Esophagus squamous epithelium (tissue), 5 donors: ENCODE results near the gene HMGCL. TPM values are rescaled to one million over a fixed set of nuclear protein-coding genes. Genes with fewer than 3 reads are reported as not detected.

Experiments
- DNase-seq: peaks from one replicate; lab custom pipeline; 2025; lab: John Stamatoyannopoulos, UW
- H3K27ac ChIP-seq, 4 donors: fragments of 200-600 bp; sonication (generic); one replicate each; pipeline ENCODE4 v1.5.1; 2016 to 2019; ENCODE audit warnings: mild to moderate bottlenecking in 1 of 4
- H3K27me3 ChIP-seq, 4 donors: fragments of 200-600 bp; sonication (generic); 1 replicate in 3 of 4; 2 replicates in 1 of 4; pipeline versions ENCODE4 v1.5.1 to v1.6.0; 2017 to 2021; ENCODE audit warnings: antibody characterized with exemption in 1 of 4
- H3K36me3 ChIP-seq, 3 donors: fragments of 200-600 bp; sonication (generic); one replicate each; pipeline ENCODE4 v1.5.1; 2016 to 2019
- H3K4me1 ChIP-seq, 3 donors: fragments of 200-600 bp; sonication (generic); one replicate each; pipeline ENCODE4 v1.5.1; 2017 to 2019
- H3K4me3 ChIP-seq, 4 donors: fragments of 200-600 bp; sonication (generic); 1 replicate in 3 of 4; 2 replicates in 1 of 4; pipeline ENCODE4 v1.5.1; 2016 to 2019; ENCODE audit warnings: mild to moderate bottlenecking in 2 of 4, moderate library complexity in 1 of 4
- H3K9me3 ChIP-seq, 3 donors: fragments of 200-600 bp; sonication (generic); one replicate each; pipeline ENCODE4 v1.5.1; 2016 to 2019
- POLR2A ChIP-seq, 4 donors: fragments of 450-650 bp; IDR thresholded peaks; one replicate each; pipeline ENCODE4 v1.6.1; 2017; ENCODE audit warnings: antibody characterized with exemption in 4 of 4, mild to moderate bottlenecking in 4 of 4, moderate library complexity in 3 of 4
- WGBS, 2 donors: methylation state at CpG; one replicate each; pipeline ENCODE4 v1.1.5; 2018; 5-methylcytosine and 5-hydroxymethylcytosine counted together
- intact Hi-C: fragments of 100-400 bp; cut with DNase I; formaldehyde crosslinking; loops from one replicate; pipeline ENCODE4 v1.15.0; 2022
- total RNA-seq, 4 donors: library from RNA; depleted of rRNA; stranded (reverse); fragments of >200 nt; gene quantifications; one replicate each; pipeline ENCODE4 v1.1.0, GENCODE V29; 2016
- TF ChIP-seq, protein P1 (sequence below), 6 experiments: fragments of 450-650 bp in 4 of 6; fragments of 200-600 bp in 2 of 6; sonication (generic) in 2 of 6; IDR thresholded peaks; one replicate each; pipeline ENCODE4 v1.5.1; 2016 to 2019; ENCODE audit warnings: antibody characterized with exemption in 6 of 6, mild to moderate bottlenecking in 4 of 6, moderate library complexity in 4 of 6
- donor health status: DM: yes; HTN: yes; CAD: no.

Gene HMGCL
- total RNA-seq, 4 donors from 2014 or later = 14.3 to 38.9 (median 26.6) TPM

DNA sequence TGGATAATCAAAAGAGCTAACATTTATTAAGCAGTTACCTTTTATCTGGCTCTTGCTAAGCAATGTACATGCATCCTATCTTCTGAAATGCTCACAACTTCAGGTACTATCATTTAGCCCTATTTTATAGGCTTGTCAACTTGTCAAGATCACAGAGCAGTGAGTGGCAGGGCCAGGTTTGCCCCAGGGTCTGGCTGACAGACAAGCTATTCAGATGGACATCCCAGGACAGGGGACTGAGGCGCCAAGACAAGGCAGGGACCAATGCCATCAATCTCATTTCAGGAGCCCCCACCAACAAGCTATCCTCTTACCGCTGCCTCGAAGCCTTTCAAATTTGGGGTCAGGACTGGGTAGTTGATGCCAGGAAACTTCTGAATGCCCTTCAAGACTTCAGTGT is 8.9 kb downstream of the HMGCL start:
- H3K4me1 ChIP-seq = peaks cover 0 to under 1% (median 0%) of the 10 kb centered on the region in 3 donors
- H3K4me3 ChIP-seq = no peak overlapping the region
- 100% methylated on average over 2 to 3 of the region's 3 CpGs for WGBS, 2 donors
- peaks cover 7 to 89% (median 16%) of the 10 kb centered on the region in 3 donors for H3K36me3 ChIP-seq
- TF ChIP-seq, protein P1, sequence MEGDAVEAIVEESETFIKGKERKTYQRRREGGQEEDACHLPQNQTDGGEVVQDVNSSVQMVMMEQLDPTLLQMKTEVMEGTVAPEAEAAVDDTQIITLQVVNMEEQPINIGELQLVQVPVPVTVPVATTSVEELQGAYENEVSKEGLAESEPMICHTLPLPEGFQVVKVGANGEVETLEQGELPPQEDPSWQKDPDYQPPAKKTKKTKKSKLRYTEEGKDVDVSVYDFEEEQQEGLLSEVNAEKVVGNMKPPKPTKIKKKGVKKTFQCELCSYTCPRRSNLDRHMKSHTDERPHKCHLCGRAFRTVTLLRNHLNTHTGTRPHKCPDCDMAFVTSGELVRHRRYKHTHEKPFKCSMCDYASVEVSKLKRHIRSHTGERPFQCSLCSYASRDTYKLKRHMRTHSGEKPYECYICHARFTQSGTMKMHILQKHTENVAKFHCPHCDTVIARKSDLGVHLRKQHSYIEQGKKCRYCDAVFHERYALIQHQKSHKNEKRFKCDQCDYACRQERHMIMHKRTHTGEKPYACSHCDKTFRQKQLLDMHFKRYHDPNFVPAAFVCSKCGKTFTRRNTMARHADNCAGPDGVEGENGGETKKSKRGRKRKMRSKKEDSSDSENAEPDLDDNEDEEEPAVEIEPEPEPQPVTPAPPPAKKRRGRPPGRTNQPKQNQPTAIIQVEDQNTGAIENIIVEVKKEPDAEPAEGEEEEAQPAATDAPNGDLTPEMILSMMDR (IDR thresholded peaks at IDR 0.05) = no peak
- no peak for TF ChIP-seq POLR2A (IDR thresholded peaks at IDR 0.05)
- no peak overlapping the region for H3K27ac ChIP-seq
- H3K9me3 ChIP-seq = no peaks in the 10 kb centered on the region
- DNase-seq = no peak
- no peaks in the 10 kb centered on the region for H3K27me3 ChIP-seq
- intact Hi-C loops = no loop called here

DNA sequence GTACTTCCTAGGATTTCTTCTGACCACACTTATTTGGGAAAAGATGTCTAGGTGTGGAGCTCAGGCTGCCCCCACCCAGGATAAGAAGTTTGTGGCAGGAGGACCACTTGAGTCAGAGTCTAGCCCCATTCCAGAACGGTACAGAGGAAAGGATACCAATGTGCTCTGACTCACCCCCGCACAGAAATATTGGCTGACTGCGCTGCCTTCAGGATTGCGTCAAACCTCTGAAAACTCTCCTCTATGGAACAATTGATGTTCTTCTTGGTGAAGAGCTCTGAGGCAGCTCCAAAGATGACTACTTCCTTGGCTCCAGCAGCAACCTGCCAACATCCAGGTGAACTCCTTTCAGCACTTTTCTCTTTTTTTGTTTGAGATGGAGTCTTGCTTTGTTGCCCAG is 11.2 kb downstream of the HMGCL start:
- H3K4me3 ChIP-seq = no peak overlapping the region
- H3K9me3 ChIP-seq = no peaks in the 10 kb centered on the region
- H3K4me1 ChIP-seq = peaks cover 0 to 18% (median 0%) of the 10 kb centered on the region in 3 donors
- intact Hi-C loops = no loop called here
- H3K27me3 ChIP-seq = no peaks in the 10 kb centered on the region
- peaks cover 7 to 75% (median 16%) of the 10 kb centered on the region in 3 donors for H3K36me3 ChIP-seq
- H3K27ac ChIP-seq = no peak overlapping the region
- 83 to 93% methylated on average over 2 to 4 of the region's 4 CpGs for WGBS, 2 donors
- no peak for TF ChIP-seq POLR2A (IDR thresholded peaks at IDR 0.05)
- TF ChIP-seq, protein P1 (IDR thresholded peaks at IDR 0.05) = no peak
- DNase-seq = no peak

DNA sequence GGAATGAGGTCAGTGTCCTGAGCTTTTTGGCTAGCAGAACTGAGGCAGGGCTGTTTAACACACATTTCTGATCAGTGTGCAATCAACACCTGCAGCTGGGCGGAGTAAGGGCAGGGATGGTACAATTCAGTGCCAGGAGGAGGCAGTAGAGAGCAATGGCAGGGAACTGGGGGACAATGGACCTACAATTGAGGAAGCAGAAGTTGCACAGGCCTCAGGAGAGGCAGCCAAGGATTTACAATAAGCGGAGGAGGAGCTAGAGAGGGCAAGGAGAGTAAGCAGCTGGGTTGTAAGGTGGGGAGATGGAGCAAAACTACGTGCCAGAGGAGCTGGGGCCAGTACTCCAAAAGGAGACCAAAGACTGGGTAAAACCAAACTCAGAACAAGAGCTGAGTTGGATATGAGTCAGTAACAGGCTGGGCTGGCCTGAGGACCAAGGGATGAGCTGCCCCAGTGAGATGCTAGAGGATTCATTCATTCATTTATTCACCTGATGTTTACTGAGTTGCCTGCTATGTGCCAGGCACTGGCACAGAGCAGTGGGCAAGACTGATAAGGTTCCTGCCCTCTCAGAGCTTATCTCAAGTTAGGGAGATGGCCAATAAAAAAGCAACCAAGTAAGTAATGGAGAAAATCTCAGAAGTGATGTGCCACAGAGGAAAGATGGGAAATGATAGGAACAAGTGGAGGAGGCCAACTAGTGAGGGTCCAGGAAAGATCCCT is 14.2 kb downstream of the HMGCL start:
- H3K27ac ChIP-seq = no peak overlapping the region
- 60 to 74% methylated on average over 3 of the region's 3 CpGs for WGBS, 2 donors
- TF ChIP-seq POLR2A (IDR thresholded peaks at IDR 0.05) = no peak
- TF ChIP-seq, protein P1 (IDR thresholded peaks at IDR 0.05) = peak; percentile 41 to 76 (median 56)
- intact Hi-C loops = no loop called here
- peaks cover 0 to 18% (median 0%) of the 10 kb centered on the region in 3 donors for H3K4me1 ChIP-seq
- no peak overlapping the region for H3K4me3 ChIP-seq
- no peak for DNase-seq
- peaks cover 0 to 61% (median 3%) of the 10 kb centered on the region in 3 donors for H3K36me3 ChIP-seq
- H3K27me3 ChIP-seq = no peaks in the 10 kb centered on the region
- no peaks in the 10 kb centered on the region for H3K9me3 ChIP-seq

DNA sequence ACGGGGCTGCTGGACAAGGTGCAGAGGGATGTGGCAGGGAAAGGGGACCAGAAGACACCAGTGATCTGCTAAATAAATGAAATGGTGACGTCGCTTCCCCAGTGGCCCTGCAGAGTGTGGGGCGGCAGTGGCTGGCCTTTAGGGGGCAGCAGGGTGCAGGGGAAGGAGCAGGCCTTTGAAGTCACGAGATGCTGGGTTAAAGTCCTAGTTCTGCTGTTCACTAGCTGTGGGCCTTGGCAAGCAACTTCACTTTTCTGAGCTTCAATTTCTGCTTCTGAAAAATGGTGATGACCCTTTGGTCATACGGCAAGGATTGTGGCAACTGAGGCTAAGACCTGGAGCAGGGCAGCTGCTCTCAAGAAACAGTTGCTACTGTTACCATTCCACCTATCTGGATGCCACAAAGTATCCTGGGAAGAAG is 15.5 kb downstream of the HMGCL start:
- intact Hi-C loops = loop anchor here (10.0 kb wide), 1 partner anchor 55 kb away; the partner anchor contains the start of gene FUCA1
- Histone ChIP-seq H3K27ac (peak overlapping the region in 2 of 4 donors; percentile 3 to 42), H3K4me1 (peaks cover 0 to 18% (median 0%) of the 10 kb centered on the region in 3 donors), H3K4me3 (no peak overlapping the region), H3K36me3 (peaks cover 0 to 49% (median 0%) of the 10 kb centered on the region in 3 donors), H3K27me3 (no peaks in the 10 kb centered on the region), H3K9me3 (no peaks in the 10 kb centered on the region)
- WGBS, 2 donors = 27 to 37% methylated on average over 6 of the region's 6 CpGs
- DNase-seq = peak; percentile 26
- TF ChIP-seq, protein P1 (IDR thresholded peaks at IDR 0.05) = peak; percentile 56 to 86 (median 76)
- TF ChIP-seq POLR2A (IDR thresholded peaks at IDR 0.05) = no peak

DNA sequence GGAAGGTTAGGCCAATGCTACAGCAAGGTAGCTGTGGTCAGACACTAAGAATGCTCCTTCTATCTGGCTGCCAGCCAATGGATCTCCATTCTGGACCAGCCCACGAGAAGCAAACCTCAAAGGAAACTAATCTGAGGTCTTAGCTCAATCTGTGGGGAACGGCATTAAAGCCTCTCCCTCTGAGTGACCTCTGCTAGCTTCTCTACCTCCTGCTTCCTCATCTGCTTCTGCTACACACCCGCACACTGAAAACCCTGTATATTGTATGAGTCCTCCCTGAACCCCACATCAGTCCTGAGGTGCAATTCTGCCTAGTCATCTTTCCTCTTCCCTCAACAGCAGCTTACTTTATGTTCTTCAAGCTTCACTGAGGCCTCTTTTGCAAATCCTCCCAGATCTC is 17.8 kb downstream of the HMGCL start:
- no peak overlapping the region for H3K27ac ChIP-seq
- 44 to 49% methylated on average over 3 of the region's 3 CpGs for whole genome bisulfite sequencing, 2 donors
- peaks cover 0 to 43% (median 0%) of the 10 kb centered on the region in 3 donors for H3K36me3 ChIP-seq
- H3K4me3 ChIP-seq = no peak overlapping the region
- DNase-seq = no peak
- no peaks in the 10 kb centered on the region for H3K9me3 ChIP-seq
- H3K27me3 ChIP-seq = no peaks in the 10 kb centered on the region
- intact Hi-C loops = loop anchor here (10.0 kb wide), 1 partner anchor 57 kb away; the partner anchor contains the start of gene FUCA1
- H3K4me1 ChIP-seq = peaks cover 0 to 18% (median 0%) of the 10 kb centered on the region in 3 donors
- TF ChIP-seq, protein P1 (IDR thresholded peaks at IDR 0.05) = no peak
- no peak for TF ChIP-seq POLR2A (IDR thresholded peaks at IDR 0.05)
